Nephron (organoid): ENCODE data around the gene ALKBH5.

Source experiments
- H3K27ac Mint-ChIP-seq, 3 experiments: 2 replicates each; pipeline ENCODE4 v1.8.0; 2020; ENCODE audit warnings: mixed read lengths in 3 of 3, mild to moderate bottlenecking in 2 of 3, moderate library complexity in 1 of 3
- H3K27me3 Mint-ChIP-seq: 2 replicates; pipeline ENCODE4 v1.8.0; 2021; ENCODE audit warnings: low read depth, mild to moderate bottlenecking, moderate library complexity, mixed read lengths
- H3K36me3 Mint-ChIP-seq: 2 replicates; pipeline ENCODE4 v1.8.0; 2020; ENCODE audit warnings: low read depth, mixed read lengths
- H3K4me1 Mint-ChIP-seq: 2 replicates; pipeline ENCODE4 v1.8.0; 2020; ENCODE audit warnings: mixed read lengths
- H3K4me3 Mint-ChIP-seq, 3 experiments: 2 replicates each; pipeline ENCODE4 v1.8.0; 2020; ENCODE audit warnings: mild to moderate bottlenecking in 3 of 3, mixed read lengths in 3 of 3, moderate library complexity in 2 of 3
- H3K9me3 Mint-ChIP-seq: 2 replicates; pipeline ENCODE4 v1.8.0; 2020; ENCODE audit warnings: mixed read lengths
- TF ChIP-seq, protein P1 (sequence below), 3 experiments: fragments of 200-600 bp; sonication (generic); IDR thresholded peaks; one replicate each; pipeline ENCODE4 v1.5.0; 2021; ENCODE audit warnings: antibody characterized with exemption in 3 of 3; ENCODE audit not compliant: unreplicated experiment in 3 of 3

Gene ALKBH5

DNA sequence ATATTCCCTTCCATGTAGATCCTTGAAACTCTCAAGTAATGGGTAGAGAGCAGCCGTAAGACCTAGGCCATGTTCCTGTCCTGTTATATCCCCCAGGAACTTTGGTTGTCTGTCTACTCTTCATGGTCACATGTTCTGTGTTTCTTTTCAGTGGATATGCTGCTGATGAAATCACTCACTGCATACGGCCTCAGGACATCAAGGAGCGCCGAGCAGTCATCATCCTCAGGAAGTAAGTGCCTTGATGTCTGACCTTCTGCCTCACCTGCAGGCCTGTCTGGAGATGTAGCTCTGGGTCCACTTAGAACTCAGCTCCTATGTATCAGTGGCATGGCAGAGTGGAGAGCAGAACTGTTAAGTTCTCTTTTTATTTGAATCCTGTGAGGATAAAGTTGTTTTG is 11.2 kb downstream of the ALKBH5 start:
- no peak overlapping the region for H3K4me3 Mint-ChIP-seq
- peaks cover 68% of the 10 kb centered on the region for H3K36me3 Mint-ChIP-seq
- H3K4me1 Mint-ChIP-seq = peaks cover 26% of the 10 kb centered on the region
- no peaks in the 10 kb centered on the region for H3K27me3 Mint-ChIP-seq
- H3K27ac Mint-ChIP-seq = no peak overlapping the region
- TF ChIP-seq, protein P1, sequence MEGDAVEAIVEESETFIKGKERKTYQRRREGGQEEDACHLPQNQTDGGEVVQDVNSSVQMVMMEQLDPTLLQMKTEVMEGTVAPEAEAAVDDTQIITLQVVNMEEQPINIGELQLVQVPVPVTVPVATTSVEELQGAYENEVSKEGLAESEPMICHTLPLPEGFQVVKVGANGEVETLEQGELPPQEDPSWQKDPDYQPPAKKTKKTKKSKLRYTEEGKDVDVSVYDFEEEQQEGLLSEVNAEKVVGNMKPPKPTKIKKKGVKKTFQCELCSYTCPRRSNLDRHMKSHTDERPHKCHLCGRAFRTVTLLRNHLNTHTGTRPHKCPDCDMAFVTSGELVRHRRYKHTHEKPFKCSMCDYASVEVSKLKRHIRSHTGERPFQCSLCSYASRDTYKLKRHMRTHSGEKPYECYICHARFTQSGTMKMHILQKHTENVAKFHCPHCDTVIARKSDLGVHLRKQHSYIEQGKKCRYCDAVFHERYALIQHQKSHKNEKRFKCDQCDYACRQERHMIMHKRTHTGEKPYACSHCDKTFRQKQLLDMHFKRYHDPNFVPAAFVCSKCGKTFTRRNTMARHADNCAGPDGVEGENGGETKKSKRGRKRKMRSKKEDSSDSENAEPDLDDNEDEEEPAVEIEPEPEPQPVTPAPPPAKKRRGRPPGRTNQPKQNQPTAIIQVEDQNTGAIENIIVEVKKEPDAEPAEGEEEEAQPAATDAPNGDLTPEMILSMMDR (IDR thresholded peaks at IDR 0.05; ENCODE audit: unreplicated experiment in 3 of 3) = no peak
- H3K9me3 Mint-ChIP-seq = no peaks in the 10 kb centered on the region

DNA sequence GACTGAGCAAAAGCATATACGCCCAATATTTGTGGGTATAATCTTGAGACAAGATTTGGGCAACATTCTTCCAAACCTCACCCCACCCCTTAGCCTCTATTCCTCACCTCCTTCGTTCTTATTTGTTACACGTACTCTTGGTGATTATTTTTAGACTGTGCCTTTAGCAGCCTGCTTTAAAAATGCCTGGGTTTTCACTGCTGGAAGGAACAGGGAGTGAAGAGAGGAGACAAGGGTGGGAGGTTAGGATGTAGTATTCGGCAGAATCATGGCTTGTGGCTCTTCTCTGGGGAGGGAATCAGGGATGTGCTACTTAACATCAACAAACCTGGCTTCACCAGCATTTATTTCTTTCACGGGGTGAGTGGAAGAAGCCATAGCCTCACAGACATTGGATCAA is 11.6 kb downstream of the ALKBH5 start:
- H3K27me3 Mint-ChIP-seq = no peaks in the 10 kb centered on the region
- peaks cover 22% of the 10 kb centered on the region for H3K4me1 Mint-ChIP-seq
- TF ChIP-seq, protein P1 (IDR thresholded peaks at IDR 0.05; ENCODE audit: unreplicated experiment in 3 of 3) = no peak
- H3K9me3 Mint-ChIP-seq = no peaks in the 10 kb centered on the region
- no peak overlapping the region for H3K27ac Mint-ChIP-seq
- H3K36me3 Mint-ChIP-seq = peaks cover 66% of the 10 kb centered on the region
- no peak overlapping the region for H3K4me3 Mint-ChIP-seq

DNA sequence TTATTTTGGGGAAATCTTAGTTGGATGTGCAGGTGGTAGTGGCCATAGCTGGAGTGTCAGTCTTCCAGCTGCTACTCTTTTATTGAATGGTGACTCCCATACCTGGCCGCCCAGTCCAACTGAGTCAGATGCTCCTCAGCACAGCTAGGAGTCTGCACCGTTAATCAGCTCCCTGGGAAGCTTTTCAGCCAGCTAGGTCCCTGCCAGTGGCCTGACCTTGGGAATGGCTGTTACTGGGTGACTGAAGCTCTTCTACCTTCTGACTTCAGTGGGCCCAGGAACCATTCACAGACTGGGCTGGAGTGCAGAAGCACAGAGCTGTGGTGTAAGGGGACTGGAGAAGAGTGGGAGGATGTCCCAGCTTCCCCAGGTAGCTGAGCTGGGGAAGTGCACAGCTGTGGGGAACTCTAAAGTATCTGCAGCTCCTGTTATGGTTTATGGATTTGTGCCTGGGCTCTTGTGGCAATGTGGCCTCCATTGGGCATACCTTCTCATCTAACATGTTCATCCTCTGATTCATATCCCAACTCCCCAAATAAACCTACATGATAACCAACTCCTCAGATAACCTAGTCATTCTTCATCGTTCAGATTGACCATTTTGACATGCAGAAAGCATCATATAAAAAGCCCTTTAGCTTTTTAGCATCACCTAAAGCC is 14.0 kb downstream of the ALKBH5 start:
- H3K4me3 Mint-ChIP-seq = no peak overlapping the region
- H3K36me3 Mint-ChIP-seq = peaks cover 59% of the 10 kb centered on the region
- no peaks in the 10 kb centered on the region for H3K27me3 Mint-ChIP-seq
- no peaks in the 10 kb centered on the region for H3K9me3 Mint-ChIP-seq
- TF ChIP-seq, protein P1 (IDR thresholded peaks at IDR 0.05; ENCODE audit: unreplicated experiment in 3 of 3) = no peak
- H3K27ac Mint-ChIP-seq = no peak overlapping the region
- H3K4me1 Mint-ChIP-seq = peaks cover 4% of the 10 kb centered on the region

DNA sequence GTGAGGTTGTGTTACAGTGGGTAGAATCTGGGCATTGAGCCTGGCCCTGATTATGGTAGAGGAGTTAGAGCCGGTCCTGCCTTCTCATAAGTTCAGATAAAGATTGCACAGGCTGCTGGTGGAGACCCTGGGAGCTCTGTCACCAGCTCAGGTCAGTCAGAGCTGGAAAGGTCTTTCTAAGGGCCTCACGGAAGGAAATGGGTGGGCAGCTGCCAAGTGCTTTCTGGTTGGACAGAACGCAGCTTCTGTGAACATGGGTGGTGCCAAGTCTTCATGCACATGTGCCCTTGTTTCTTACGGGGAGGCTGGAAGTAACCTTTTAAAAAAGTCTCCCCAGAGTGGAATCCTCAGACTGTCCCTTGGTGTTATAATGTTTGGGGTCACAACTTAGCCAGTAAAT is 14.9 kb downstream of the ALKBH5 start:
- Mint-ChIP-seq H3K4me3 (no peak overlapping the region), H3K27ac (no peak overlapping the region), H3K27me3 (no peaks in the 10 kb centered on the region), H3K36me3 (peaks cover 61% of the 10 kb centered on the region), H3K9me3 (no peaks in the 10 kb centered on the region), H3K4me1 (peaks cover 4% of the 10 kb centered on the region)
- TF ChIP-seq, protein P1 (IDR thresholded peaks at IDR 0.05; ENCODE audit: unreplicated experiment in 3 of 3) = no peak

DNA sequence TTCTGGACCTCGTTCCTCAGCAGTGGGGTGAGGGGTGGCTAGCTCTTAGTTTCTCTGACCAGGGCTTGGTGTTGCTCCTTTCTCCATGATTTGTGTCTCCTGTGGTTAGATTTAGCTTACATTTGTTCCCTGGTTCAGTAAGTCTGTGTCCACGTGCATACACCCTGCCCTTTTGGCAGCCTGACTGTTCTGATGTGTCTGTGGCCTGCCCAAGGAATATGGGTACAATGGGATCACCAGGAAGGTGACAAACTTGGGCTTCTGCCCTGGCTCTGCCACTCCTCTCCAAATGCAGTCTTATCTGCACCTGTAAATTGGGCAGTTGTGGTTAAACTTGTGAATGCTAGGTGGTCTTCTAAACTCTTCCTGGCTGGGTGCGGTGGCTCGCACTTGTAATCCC is 17.5 kb downstream of the ALKBH5 start:
- TF ChIP-seq, protein P1 (IDR thresholded peaks at IDR 0.05; ENCODE audit: unreplicated experiment in 3 of 3) = no peak
- H3K4me1 Mint-ChIP-seq = peaks cover 4% of the 10 kb centered on the region
- no peaks in the 10 kb centered on the region for H3K9me3 Mint-ChIP-seq
- H3K27ac Mint-ChIP-seq = no peak overlapping the region
- no peaks in the 10 kb centered on the region for H3K27me3 Mint-ChIP-seq
- no peak overlapping the region for H3K4me3 Mint-ChIP-seq
- peaks cover 46% of the 10 kb centered on the region for H3K36me3 Mint-ChIP-seq

DNA sequence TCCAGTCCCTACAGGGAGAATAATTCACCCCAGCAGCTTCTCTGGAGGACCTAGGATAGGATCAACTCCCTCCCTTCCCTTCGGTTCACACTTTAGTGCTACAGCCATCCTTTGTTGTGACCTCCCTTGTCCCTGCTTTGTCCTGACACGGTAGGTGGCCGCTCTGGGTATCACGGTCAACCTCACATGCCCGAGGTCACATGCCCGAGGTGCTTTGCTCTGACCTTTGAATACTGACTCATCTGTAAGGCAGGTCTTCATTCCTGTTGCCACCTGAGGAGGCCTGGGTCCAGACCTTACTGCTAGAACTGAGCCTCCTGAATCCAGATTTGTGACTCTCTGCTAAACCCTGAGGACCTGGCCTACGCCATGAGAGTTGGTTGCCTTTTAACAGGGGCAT is 19.7 kb downstream of the ALKBH5 start:
- H3K27me3 Mint-ChIP-seq = no peaks in the 10 kb centered on the region
- no peaks in the 10 kb centered on the region for H3K4me1 Mint-ChIP-seq
- H3K9me3 Mint-ChIP-seq = no peaks in the 10 kb centered on the region
- TF ChIP-seq, protein P1 (IDR thresholded peaks at IDR 0.05; ENCODE audit: unreplicated experiment in 3 of 3) = no peak
- H3K4me3 Mint-ChIP-seq = no peak overlapping the region
- no peak overlapping the region for H3K27ac Mint-ChIP-seq
- peaks cover 37% of the 10 kb centered on the region for H3K36me3 Mint-ChIP-seq
